ENCODE results near the gene AOPEP. TPM values are rescaled to one million over a fixed set of nuclear protein-coding genes. Genes with fewer than 3 reads are reported as not detected.

The AOPEP gene
- total RNA-seq, 1 donor from 2014 or later = 305 TPM

DNA sequence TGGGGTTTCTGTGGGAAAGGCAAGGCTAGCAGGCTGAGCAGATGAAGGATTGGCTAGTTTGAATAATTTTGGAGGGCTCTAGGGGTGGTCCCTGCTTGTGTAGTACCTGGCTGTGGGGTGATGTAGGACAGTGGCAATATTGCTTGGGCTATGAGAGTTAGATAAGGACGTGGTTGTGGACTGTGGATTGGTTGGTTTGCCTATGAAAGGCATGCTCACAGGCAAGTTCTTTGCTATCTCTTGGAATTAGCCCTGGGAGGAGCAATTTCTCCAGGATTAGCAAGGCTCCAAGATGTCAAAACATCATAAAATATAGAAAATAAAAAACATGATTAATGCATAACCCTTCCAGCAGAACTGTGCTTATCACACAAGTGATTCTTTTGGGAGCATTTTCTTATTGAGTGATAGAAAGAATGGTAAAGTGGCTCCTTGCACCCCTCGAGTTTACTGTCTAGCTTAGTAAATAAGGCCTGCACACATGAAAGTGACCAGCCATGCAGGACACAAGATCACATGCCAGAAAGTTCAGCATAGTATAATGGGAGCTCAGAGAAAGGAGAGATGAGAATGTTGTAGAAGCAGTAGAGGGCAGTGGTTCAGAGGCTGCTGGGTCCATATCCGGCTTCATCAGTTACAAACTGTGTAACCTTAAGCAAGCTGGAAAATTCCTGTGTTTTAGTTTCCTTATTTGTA lies 13.8 kb downstream of the AOPEP start:
- intact Hi-C loops (cut with DNase I) = no loop called here
- no peak overlapping the region for H3K27ac ChIP-seq
- no peaks in the 10 kb centered on the region for H3K36me3 ChIP-seq
- DNase-seq (ENCODE audit: extremely low spot score in 2 of 2) = no peak
- no peaks in the 10 kb centered on the region for H3K27me3 ChIP-seq
- no peaks in the 10 kb centered on the region for H3K4me1 ChIP-seq
- H3K4me3 ChIP-seq = no peak overlapping the region
- no peaks in the 10 kb centered on the region for H3K9me3 ChIP-seq
- TF ChIP-seq, protein P1, sequence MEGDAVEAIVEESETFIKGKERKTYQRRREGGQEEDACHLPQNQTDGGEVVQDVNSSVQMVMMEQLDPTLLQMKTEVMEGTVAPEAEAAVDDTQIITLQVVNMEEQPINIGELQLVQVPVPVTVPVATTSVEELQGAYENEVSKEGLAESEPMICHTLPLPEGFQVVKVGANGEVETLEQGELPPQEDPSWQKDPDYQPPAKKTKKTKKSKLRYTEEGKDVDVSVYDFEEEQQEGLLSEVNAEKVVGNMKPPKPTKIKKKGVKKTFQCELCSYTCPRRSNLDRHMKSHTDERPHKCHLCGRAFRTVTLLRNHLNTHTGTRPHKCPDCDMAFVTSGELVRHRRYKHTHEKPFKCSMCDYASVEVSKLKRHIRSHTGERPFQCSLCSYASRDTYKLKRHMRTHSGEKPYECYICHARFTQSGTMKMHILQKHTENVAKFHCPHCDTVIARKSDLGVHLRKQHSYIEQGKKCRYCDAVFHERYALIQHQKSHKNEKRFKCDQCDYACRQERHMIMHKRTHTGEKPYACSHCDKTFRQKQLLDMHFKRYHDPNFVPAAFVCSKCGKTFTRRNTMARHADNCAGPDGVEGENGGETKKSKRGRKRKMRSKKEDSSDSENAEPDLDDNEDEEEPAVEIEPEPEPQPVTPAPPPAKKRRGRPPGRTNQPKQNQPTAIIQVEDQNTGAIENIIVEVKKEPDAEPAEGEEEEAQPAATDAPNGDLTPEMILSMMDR (IDR thresholded peaks at IDR 0.05) = no peak
- TF ChIP-seq POLR2A (IDR thresholded peaks at IDR 0.05) (no peak), POLR2AphosphoS5 (IDR thresholded peaks at IDR 0.05; ENCODE audit: insufficient read depth in 1 of 2, low read depth in 1 of 2) (no peak)

DNA sequence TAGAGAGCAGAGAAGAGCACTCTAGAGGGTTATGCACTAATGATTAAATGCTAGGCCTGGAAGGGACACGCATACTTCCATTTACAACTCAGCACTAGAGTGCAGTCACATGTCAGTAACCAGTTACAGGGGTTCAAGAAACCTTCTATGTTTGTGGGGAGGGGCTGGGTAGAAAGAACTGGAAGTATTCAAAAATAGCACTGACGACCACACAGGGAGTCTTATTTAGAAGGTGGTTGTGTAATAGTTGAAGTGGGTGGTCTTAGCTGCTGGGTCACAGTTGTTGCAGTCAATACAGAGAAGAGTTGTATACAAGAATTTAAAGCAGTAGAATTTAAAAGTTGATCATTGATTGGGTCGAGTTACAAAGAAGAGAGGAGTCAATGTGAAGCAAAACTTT lies 15.4 kb downstream of the AOPEP start:
- H3K4me3 ChIP-seq = no peak overlapping the region
- H3K9me3 ChIP-seq = no peaks in the 10 kb centered on the region
- DNase-seq (ENCODE audit: extremely low spot score in 2 of 2) = no peak
- no peaks in the 10 kb centered on the region for H3K36me3 ChIP-seq
- intact Hi-C loops (cut with DNase I) = no loop called here
- no peaks in the 10 kb centered on the region for H3K4me1 ChIP-seq
- H3K27me3 ChIP-seq = no peaks in the 10 kb centered on the region
- no peak overlapping the region for H3K27ac ChIP-seq
- TF ChIP-seq, protein P1 (IDR thresholded peaks at IDR 0.05) = no peak
- TF ChIP-seq POLR2A (IDR thresholded peaks at IDR 0.05) (no peak), POLR2AphosphoS5 (IDR thresholded peaks at IDR 0.05; ENCODE audit: insufficient read depth in 1 of 2, low read depth in 1 of 2) (no peak)

DNA sequence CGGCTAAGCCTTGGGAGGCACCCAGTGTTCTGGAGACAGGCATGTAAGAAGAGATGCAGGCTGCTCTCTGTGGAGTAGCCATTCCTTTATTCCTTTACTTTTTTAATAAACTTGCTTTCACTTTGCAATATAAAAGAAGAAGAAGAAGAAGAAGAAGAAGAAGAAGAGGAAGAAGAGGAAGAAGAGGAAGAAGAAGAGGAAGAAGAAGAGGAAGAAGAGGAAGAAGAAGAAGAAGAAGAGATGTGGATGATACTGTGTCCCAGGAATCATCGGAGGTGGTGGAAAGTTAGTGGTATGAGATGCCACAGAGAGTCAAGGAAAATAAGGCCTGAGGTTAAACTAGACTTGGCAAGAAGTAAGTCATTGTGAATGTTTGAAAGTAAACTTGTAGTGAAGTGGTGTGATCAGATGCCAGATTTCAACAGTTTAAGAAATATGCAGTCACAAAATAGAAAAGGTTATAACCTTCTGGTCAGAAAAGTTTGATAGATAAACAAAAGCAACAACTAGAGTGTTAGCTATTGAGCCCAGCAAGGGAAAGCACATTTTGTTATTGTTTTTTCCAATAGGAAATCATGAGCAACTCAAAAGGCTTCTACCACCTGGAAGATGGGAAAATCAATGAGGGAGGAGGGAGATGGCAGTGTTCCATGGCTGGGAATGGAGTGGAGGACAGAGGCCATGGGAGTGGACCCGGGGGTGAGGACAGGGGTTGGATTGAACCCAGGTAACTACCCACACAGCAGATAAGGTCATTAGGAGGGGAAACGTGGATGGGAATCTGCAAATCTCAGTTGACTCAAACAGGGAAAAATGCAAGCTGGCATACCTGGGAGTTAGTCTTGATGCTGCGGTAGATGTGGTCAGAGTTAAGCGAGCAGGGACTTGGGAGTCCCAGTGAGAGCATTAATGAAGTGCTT lies 16.8 kb downstream of the AOPEP start:
- intact Hi-C loops (cut with DNase I) = no loop called here
- H3K36me3 ChIP-seq = no peaks in the 10 kb centered on the region
- no peaks in the 10 kb centered on the region for H3K4me1 ChIP-seq
- no peaks in the 10 kb centered on the region for H3K27me3 ChIP-seq
- no peak for DNase-seq (ENCODE audit: extremely low spot score in 2 of 2)
- H3K27ac ChIP-seq = no peak overlapping the region
- H3K9me3 ChIP-seq = no peaks in the 10 kb centered on the region
- TF ChIP-seq, protein P1 (IDR thresholded peaks at IDR 0.05) = no peak
- TF ChIP-seq POLR2AphosphoS5 (IDR thresholded peaks at IDR 0.05; ENCODE audit: insufficient read depth in 1 of 2, low read depth in 1 of 2) = no peak
- TF ChIP-seq POLR2A (IDR thresholded peaks at IDR 0.05) = no peak
- no peak overlapping the region for H3K4me3 ChIP-seq

DNA sequence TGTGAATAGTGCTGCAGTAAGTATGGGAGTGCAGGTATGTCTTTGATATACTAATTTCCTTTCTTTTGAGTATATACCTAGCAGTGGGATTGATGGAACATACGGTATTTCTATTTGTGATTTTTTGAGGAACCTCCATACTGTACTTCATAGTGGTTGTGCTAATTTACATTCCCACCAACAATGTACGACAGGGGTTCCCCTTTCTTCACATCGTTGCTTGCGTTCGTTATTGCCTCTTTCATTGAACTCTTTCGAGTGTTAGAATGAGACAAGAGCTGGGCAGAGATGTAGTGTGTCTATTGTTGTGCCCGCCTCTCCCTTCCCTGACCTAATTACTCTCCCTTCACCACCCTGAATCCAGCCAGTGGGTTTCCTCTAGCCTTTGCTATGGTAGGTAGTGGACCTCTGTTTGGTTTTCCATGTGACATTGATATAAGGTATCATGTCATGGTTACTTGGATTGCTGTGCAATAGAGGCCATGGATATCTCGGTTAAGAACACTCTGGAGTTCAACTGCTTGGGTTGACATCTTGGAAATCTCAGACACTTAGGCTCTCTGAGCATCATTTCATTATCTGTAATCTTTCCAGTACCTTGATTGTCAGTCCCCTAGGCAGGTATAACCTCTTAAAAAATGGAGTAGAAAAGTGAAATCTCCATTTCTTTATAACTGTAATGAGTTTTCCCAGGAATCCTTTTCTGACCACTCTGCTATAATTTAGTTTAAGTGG lies 19.5 kb downstream of the AOPEP start:
- TF ChIP-seq POLR2A (IDR thresholded peaks at IDR 0.05) = no peak
- no peak for TF ChIP-seq POLR2AphosphoS5 (IDR thresholded peaks at IDR 0.05; ENCODE audit: insufficient read depth in 1 of 2, low read depth in 1 of 2)
- TF ChIP-seq, protein P1 (IDR thresholded peaks at IDR 0.05) = no peak
- Histone ChIP-seq H3K4me3 (no peak overlapping the region), H3K4me1 (no peaks in the 10 kb centered on the region), H3K9me3 (no peaks in the 10 kb centered on the region), H3K36me3 (no peaks in the 10 kb centered on the region), H3K27ac (no peak overlapping the region), H3K27me3 (no peaks in the 10 kb centered on the region)
- DNase-seq (ENCODE audit: extremely low spot score in 2 of 2) = no peak
- intact Hi-C loops (cut with DNase I) = no loop called here
